Non-pigmented ciliary epithelial cell (primary cell): ENCODE data around the gene C22orf39.

ENCODE experiments used
- DNase-seq: peaks from one replicate; pipeline ENCODE4 v3.0.0-alpha.2; 2010; ENCODE audit warnings: low read depth

C22orf39 gene

DNA sequence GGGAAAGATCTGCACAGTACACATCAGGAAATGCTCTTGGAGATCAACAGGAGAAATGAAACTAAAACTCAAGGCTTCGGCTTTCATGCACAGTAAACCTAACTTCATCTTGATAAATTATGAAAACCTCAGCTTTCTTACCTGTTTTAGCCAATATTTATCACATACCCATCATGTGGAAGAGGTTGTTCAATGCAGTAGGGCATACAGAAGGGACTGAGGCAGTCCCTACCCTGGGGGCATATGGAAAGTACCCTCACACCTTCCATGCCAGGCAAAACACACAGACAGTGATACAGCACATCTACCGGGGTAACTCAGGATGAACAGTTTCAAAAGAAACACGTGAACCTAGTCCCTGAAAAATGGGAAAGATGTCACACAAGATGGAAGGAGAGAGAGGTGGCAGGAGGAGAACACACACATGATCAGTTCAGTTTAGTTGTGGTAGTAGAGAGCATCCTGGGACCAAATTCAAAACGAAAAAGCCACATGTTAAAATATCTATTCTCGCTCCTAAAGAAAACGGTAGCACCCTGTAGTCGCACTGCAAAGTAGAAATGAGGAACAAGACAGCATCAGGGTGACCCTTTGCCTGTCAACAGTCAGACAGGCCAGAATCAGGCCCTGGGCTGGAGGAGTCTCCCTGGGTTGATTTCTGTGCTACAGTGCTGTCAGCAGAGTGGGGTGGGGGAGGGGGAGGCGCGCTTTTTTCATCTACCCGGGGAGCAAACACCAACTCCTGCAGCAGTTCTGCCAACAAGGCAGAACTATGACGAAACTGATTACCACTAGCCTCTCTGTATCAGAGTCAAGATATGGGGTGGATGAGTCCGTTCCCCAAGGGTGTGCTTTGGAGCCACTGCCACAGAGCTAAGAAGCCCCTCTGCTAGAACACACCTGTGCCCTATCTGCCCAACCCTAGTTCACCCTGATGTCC lies 17.3 kb downstream of the C22orf39 start:
- no peak for DNase-seq

DNA sequence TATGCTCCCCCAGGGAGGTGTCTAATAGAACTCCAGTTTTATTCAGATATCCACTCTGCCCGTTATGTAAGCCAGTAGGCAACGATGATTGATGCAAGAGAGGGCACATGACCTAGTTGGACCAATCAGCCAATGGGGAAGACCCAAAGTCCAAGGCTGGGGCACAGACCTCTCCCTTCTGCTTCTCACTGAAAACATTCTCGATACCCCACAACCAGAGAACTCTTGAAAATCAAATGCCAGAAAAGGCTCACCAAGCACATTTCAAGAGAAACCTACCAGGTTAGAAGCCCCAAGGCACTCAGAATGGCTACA lies 23.4 kb downstream of the C22orf39 start:
- DNase-seq = no peak

DNA sequence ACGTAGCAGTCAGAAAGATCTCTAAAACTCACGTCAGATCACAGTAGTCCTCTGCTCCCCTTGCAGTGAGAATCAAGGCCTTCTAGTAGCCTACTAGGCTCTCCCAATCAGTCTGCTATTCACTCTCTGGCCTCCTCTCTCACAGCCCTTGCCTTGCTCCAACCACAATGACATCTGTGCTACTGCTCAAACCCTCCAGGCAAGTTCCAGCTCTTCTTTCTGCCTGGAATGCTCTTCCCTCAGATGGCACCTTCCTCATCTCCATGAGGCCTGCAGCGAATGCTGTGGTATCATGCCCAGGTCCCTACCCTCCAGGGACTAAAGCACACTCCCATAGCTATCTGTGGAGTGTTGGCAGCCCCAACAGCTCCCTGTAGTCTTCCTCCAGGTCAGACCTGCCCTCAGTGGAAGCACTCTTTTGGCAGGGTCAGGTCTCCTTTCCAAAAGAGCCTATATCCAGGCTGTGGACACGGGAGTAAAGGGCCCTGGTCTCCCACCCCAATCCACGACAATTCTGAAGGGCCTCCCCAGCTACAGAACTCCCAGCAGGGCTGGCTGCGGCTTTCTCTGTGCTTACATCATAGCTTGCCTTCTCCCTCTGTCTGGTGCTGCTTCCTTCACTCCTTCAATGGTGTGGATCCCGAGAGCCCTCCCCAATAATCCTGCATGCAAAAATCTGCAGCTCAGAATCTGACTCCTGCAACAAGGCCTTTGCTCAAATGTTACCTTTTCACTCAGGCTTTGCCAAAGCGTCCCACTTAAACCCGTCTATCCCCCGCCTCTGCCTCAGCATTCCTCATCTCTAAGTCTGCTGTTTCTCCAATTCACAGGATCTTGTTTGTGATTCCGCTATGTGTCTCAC lies 24.8 kb downstream of the C22orf39 start:
- DNase-seq = no peak

DNA sequence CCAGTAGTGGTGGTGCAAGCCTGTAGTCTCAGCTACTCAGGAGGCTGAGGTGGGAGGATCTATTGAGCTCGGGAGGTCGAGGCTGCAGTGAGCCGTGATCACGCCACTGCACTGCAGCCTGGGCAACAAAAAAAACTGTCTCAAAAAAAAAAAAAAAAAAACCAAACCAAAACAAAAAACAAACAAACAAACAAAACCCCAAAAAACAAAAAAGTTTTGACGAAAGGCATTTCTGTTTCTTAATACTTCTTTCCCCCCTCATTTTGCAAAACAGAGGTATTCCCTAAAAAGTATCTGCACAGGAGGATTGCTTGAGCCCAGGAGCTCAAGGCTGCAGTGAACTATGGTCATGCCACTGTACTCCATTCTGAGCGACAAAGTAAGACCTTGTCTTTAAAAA lies 27.2 kb downstream of the C22orf39 start:
- no peak for DNase-seq

DNA sequence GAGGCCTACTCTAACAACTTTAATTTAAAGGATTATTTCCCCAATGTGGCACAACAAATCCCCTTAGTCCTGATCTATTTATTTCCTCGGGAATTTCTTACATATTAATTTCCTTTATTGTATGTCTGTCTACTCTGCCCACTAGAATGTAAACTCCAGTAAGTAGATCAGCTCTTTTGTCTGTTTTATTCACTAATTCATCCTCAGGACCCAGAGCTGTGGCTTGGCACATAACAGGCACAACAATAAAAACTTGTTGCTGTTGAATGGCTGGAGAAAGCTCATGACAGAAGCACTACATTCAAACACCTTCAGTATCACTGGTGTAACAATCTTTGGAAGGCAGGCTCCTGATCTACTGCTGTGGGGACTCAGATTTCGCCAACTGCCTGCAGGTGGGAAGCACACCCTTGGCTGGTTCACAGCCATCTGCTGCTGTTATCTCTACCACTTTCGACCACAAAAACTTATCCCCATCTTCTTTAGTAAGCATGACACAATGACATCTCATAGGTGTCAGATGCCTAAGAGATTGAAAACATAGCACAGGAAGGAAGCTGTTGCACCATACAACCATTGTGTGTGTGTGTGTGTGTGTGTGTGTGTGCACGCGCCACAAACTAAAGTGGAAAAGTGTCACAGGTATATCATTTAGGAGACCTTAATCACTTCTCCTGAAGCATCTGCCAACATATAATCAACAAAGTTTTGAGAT lies 27.9 kb downstream of the C22orf39 start:
- no peak for DNase-seq

DNA sequence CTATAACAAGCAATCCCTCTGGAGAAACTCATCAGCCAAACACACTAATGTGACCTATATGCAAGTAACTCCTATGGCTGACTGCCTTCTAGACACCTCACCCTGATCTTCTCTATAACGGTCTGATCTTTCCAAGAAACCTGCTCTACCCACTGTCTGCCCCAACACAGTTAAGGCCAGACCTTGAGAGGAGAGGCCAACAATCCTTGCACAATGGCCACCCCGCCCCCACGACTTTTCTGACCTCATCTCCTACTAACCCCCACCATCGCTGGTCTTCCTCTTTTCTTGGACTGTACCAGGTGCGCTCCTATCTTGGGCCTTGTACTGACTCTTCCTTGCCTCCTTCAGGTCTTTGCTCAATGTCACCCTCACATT lies 28.4 kb downstream of the C22orf39 start:
- no peak for DNase-seq

DNA sequence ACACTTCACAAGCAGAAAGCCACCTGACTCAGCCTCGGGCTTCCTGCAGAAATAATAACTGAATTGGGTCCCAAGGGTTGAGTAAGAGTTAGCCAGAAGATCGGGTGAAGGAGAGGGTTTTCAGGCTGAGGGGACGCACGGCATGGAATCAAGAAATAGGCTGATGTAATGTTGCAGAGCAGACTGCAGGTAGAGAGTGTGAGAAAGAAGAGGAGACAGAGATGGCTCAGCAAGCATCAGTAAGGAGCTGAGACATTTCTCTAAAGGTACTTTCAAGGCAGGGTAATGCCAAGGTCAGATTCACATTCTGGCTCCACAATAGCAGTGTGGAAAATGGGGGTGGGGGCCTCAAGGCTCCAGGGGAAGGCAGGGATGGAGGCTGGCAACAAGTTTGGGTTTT lies 34.6 kb downstream of the C22orf39 start:
- no peak for DNase-seq

DNA sequence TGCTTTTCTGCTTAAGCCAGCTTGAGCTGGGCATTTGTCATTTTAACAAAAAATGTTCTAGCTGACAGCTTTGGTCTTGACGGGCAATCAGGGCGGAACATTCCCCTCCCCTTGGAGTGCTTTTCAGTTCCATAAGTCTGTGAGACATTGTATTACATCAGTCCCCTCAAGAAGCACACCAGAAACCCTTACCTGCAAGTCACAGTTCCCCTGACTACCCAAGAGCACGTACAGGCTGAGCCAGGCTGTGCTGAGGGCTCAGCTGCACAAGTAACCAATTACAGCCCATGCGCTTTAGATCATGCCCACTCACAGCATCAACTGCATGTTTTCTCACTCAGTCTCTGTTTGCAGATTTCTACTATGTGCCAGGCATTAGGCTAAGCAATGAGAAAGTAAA lies 35.0 kb downstream of the C22orf39 start:
- no peak for DNase-seq

DNA sequence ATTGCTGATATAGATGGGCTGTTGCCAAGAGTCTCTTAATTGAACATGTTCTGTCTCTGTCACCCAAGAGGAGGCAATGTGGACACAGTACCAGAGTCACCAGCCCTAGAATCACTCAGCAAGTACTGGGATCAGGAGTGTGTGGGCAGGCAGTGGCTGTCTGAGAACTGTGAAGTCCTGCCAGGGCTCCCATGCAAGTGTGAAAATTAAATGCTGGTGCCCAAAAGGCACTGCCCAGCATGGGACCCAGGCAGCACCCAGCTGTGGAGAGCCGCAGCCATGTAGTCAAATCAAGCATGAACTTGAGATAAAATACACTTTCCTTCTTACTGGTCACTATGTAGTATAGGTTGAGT lies 35.8 kb downstream of the C22orf39 start:
- no peak for DNase-seq

DNA sequence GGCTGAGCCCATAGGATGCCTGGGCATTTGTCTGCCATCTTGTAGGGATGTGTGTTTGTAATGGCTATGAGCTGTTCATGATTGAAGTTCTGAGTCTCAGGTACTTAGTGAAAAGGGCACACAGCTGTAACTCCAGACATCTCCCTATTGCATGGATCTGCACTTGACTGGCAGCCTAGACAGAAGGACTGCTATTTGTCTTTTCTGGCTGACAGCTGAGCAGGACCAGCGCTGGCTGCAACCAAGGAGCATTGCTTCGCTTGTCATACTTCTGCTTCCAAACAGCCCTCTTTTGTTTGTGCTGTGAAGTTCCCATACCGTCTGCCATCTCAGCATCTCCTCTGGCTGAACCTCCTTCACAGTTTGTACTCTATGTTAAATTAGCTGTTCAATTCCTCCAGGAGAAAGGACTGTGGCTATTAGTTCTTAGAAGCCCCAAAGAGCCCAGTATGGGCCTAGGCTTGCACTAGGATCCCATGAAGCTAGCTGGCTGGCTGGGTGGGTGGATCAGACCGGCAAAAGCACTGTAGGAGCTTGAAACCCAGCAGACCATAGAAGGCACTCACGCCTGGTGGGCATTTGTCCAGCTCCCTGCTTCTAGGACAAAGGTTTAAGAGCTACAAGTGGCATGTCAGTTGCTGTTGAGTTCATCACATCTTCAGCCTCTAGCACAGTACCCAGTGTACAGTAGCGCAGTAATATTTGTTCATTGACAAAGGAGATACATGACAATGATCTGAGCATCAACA lies 36.4 kb downstream of the C22orf39 start:
- DNase-seq = no peak

DNA sequence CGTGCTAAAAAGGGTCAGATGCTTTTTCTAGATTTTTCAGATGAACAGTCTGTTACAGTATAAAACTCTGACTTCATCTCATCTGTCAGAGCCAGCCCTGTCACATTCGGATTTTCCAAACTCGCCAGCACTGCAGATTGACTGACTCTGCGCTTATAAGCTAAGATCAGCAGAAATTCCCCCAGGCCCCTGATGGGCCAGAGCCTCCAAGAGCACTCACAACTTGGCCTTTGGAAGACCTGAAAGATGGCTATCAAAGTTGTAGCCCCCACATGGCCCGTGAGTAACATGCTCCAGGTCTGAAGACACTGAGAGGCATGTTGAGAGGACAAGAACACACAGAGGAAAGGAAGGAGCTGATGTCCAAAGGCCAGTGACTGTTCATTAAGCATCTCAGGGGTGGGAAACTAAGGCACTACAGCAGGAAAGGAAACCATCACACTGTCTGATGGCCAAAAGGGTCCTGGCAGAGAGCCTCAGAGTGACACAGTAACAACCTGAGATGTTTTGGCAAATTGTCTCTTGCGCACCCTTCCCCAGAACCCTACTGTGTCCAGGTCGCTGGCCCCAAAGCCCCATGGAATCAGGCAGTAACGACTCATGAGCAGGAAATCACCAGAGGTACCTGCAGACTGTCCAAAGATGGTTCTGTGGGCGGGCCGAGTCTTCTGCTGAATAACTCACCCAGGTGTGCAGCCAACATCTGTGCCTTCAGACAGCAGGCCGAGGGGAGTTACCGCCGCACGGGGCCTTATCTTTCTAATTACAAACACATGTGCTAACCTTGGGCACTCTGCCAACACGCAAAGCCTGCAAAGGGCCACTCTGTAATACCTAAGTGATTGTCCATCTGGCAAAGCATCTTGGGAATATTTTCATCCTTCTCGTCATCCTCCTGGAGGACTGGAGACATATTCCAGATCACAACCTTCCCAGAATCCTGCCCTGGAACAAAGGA lies 39.6 kb downstream of the C22orf39 start:
- DNase-seq = no peak

DNA sequence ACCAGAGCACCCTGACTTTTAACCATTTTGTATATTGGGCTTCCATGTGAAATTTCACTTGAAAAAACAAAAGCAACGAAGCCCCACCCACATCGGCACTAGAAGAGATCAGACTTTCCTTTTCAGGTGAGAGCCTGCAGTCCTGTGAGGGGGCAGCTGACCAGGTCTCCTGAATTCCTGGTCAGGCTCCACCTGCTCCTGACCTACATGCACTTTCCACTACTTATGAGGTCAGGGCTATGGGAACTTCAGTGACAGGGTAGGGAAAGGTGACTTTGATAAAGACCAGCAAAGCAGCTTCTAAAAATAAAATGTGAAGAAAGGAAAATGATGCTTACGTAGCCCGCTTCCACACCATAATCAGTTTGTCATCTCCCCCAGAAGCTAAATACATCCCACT lies 40.7 kb downstream of the C22orf39 start:
- no peak for DNase-seq

DNA sequence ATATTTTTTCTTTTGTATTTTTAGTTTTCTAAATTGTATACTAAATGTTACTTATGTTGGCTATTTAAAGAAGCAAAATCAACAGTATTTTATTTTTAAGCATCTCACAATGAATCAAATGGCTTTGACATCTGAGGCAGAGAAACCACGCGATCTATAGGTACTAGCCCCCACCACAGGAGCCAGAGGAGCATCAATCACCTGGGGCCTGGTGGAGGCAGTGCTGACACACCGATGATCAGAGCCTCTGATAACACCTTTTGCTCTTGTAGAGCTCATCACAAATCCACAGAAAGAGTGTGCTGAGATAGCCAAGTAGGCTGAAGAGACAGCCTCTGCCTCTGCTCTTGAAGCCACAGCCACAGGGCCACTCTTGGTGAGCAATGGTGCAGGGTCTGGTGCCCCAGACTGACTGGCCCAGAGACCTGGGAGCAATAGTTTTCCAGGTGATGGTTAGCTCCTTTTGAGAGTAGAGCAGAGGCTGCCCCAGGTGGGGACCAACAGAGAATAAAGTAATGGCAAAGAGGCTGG lies 41.2 kb downstream of the C22orf39 start:
- DNase-seq = no peak

DNA sequence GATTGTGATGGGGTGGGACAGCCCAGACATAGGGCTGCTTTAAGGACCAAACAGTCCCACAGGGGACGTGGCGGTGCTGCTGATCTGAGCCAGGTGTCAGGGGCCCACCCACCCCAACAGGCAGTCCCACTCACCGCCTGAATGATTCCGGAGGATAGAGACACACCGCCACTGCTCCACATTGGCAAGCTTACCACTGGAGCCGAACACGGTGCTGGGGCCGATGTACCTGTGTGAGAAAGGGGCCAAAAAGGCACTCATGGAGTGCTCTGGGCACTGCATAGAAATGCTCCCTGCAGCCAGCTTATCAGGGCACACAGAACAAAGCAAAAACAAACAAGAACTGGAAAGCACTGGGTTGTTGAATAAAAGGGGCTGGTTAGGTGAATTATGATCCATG lies 41.9 kb downstream of the C22orf39 start:
- no peak for DNase-seq

DNA sequence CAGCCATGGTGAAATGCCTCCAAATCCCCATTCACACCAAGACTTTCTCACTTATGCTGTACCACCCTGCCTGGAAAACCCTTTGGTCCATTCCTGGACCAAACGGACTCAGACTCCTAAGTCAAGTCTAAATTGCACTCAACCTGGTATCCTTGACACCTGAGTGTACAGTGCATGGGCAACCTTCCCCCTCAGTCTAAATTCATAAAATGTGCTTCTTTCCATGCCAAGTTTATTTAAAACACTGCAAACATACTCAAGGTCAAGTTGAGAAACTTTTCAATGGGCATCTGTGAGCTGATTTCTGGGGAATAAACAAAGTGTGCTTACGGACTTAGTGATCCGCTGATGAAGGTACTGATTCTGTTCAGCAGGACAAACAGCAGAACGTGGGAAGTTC lies 42.4 kb downstream of the C22orf39 start:
- DNase-seq = no peak

DNA sequence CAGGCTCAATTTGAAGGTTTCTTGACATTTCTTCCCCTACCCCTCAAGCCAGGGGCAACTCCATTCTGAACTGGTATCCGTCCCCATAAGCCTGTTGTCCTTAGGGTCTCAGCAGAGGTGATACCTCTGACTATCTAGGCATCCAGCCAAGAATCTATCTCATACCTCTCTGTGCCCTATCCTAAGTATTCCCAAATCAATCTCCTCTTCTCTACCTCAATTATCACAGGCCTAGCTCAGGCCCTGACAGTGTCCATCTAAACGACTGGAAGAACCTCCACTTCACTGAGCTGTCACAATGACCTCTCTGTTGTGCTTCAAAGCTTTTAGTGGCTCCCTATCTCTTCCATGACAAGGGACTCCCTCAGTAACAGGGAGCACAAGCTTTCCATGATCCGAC lies 42.8 kb downstream of the C22orf39 start:
- no peak for DNase-seq

DNA sequence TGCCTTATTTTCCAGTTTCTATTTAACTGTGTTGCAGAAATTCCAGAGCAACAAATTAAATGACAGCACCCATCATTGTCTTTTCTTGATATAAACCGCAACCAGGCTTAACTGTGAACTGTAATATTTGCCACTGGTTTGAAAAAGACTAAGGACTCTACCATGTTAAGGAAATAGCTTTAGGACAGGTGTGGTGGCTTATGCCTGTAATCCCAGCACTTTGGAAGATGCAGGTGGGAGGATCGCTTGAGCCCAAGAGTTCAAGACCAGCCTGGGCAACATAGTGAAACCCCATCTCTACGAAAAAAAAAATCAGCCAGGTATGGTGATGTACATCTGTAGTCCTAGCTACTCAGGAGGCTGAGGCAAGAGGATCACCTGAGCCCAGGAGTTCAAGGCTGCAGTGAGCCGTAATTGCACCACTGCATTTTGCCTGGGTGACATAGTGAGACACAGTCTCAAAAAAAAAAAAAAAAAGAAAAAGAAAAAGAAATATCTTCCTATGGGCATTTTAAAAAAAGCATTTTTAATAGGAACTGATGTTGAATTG lies 44.8 kb downstream of the C22orf39 start:
- DNase-seq = no peak

DNA sequence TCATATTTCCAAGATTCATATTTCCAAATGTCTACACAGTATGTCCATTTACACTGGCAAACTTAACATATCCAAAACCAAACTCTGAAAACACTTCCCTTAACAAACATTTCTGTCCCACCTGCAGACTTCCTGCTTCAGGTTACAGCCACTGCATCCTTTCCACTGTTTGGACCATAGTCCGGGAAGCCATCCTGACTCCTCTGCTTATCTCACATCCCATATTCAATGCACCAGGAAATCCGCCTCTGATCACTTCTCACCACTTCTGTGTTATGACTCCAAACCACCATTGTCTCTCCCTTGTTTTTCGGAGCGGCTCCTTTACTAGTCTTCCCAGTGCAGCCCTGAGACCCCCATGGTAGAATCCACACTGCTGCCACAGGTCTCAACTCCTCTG lies 46.0 kb downstream of the C22orf39 start:
- DNase-seq = no peak

DNA sequence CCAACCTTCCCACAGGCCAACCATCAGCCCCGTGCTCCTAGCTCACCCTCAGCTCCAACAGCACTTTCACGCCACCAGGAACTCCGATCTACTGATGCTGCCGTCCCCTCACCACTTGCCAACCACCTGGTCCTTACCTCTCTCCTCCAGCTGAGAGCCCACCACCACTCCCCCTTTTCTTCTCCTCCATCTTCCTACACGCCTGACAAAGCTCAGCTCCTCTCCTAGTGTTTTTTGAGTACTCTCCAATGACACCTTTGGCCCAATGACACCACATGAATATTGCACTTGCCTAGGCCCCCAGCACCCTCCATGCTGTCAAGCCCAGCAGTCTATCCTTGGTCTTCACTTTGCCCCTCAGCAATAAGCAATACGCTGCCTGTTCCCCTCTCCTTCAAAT lies 46.6 kb downstream of the C22orf39 start:
- no peak for DNase-seq

DNA sequence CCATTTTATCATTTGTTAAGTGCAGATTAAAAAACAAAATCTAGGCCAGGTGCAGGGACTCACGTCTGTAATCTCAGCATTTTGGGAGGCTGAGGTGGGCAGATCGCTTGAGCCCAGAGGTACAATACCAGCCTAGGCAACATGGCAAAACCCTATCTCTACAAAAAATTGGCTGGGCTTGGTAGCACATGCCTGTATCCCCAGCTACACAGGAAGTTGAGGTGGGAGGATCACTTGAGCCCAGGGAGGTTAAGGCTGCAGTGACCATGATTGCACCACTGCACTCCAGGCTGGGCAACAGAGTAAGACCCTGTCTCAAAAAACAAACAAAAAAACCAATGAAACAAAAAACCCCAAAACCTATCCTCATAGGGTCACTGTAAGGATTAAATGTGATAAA lies 48.9 kb downstream of the C22orf39 start:
- no peak for DNase-seq
